GM18508 (cell line): ENCODE data around the gene NCBP2.

Source experiments
- ATAC-seq: cut with Tn5 transposase; IDR thresholded peaks from one replicate; pipeline ENCODE4 v1.9.1; 2021; ENCODE audit warnings: moderate number of reproducible peaks; ENCODE audit not compliant: insufficient read depth, unreplicated experiment

The NCBP2 gene

DNA sequence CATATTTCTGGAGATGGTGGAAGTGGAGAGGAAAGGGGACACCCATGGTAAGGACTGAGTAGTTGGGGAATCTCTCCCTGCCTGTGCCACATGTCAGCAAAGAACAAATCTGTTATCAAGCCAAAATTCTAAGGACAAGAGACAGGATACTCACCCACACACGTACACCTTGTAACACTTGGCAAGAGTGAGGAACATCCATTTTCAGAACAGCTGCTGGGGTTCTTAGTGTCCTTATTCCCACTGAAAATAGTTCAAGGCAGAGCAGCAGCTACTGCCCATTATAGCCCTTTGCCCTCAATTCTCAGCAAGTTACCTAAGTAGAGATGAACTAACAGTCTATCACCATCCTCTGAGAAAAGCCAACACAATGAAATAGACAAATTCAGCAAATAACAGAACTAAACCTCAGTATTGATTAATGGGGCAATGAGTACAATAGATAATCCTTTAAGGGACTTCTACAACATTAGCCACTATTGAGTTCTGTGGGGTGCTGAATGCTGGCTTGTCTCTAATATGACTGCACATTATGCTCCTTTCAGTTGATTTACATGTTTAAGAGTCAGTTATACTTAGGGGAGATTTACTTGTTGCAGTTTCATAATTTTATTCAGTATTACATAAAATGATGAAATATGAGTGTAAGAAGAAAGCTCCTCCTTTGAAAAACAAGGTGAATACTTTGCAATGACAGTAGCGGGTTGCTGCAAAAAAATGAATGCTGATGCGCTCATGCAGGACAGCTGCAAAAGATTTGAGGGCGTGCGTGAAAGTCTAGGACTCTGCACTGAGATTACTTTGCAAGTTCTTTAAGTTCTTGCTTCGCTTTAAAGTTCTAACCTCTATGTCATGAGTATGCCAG lies 52.3 kb downstream of the NCBP2 start:
- ATAC-seq, result no peak

GRCh38 chr3:196886144-196886543 lies 56.2 kb downstream of the NCBP2 start:
- no peak for ATAC-seq
